Upper lobe of left lung (tissue), 6 donors: ENCODE data around the gene CACNA1D. TPM values are rescaled to one million over a fixed set of nuclear protein-coding genes. Genes with fewer than 3 reads are reported as not detected.

ENCODE experiments used
- ATAC-seq, 2 donors: fragments of 200-7000 bp; cut with Tn5 transposase; one replicate each; pipeline ENCODE4 v1.9.1; 2022; ENCODE audit warnings: mild to moderate bottlenecking in 2 of 2, moderate library complexity in 2 of 2; ENCODE audit not compliant: low FRiP score in 2 of 2
- DNase-seq, 2 donors: peaks; one replicate each; pipeline ENCODE4 v3.0.0-alpha.2; 2019 to 2020
- H3K27ac ChIP-seq, 4 donors: fragments of 200-600 bp; sonication (generic); one replicate each; pipeline ENCODE4 v1.5.1; 2016 to 2019
- H3K27me3 ChIP-seq, 4 donors: fragments of 200-600 bp; sonication (generic); one replicate each; pipeline ENCODE4 v1.5.1; 2017 to 2019
- H3K36me3 ChIP-seq, 4 donors: fragments of 200-600 bp; sonication (generic); one replicate each; pipeline ENCODE4 v1.5.1; 2016 to 2019
- H3K4me1 ChIP-seq, 4 donors: fragments of 200-600 bp; sonication (generic); one replicate each; pipeline ENCODE4 v1.5.1; 2018 to 2019
- H3K4me3 ChIP-seq, 4 donors: fragments of 200-600 bp; sonication (generic); one replicate each; pipeline ENCODE4 v1.5.1; 2017 to 2019; ENCODE audit warnings: mild to moderate bottlenecking in 2 of 4, moderate library complexity in 1 of 4
- H3K9me3 ChIP-seq, 4 donors: fragments of 200-600 bp; sonication (generic); one replicate each; pipeline ENCODE4 v1.5.1; 2018 to 2019
- CTCF ChIP-seq, 6 experiments: fragments of 450-650 bp in 4 of 6; fragments of 200-600 bp in 2 of 6; sonication (generic) in 2 of 6; IDR thresholded peaks; one replicate each; pipeline ENCODE4 v1.5.1; 2016 to 2019; ENCODE audit warnings: antibody characterized with exemption in 6 of 6
- EP300 ChIP-seq, 4 donors: sonication (generic); formaldehyde crosslinking; IDR thresholded peaks; one replicate each; pipeline ENCODE4 v1.5.1; 2017; ENCODE audit warnings: antibody characterized with exemption in 4 of 4, control low read depth in 2 of 4
- POLR2A ChIP-seq, 4 donors: fragments of 450-650 bp; IDR thresholded peaks; one replicate each; pipeline ENCODE4 v1.5.1; 2016 to 2017; ENCODE audit warnings: antibody characterized with exemption in 4 of 4, mild to moderate bottlenecking in 2 of 4
- POLR2AphosphoS5 ChIP-seq, 2 donors: sonication (generic); formaldehyde crosslinking; IDR thresholded peaks; one replicate each; pipeline ENCODE4 v1.5.1; 2017; ENCODE audit warnings: antibody characterized with exemption in 2 of 2
- WGBS, 2 donors: methylation state at CpG; one replicate each; pipeline ENCODE4 v1.1.5; 2017 to 2018; 5-methylcytosine and 5-hydroxymethylcytosine counted together
- total RNA-seq, 6 donors: library from RNA; depleted of rRNA in 4 of 6; stranded (reverse); fragments of >200 nt in 4 of 6; gene quantifications; one replicate each; pipeline versions ENCODE4 v1.1.0 to v1.2.1, GENCODE V29; 2016 to 2021
- donor health status: DM: no; HTN: no; CAD: no; lungs with moderate emphysema.
- donor health status: DM: no; HTN: yes; CAD: no; lungs with severe emphysema.

CACNA1D gene
- total RNA-seq, 6 donors from 2014 or later, result 17.2 to 221 (median 30.2) TPM

GRCh38 chr3:53768478-53769459, 274.4 kb downstream of the CACNA1D start:
- no peak for ATAC-seq
- no peaks in the 10 kb centered on the region for H3K27me3 ChIP-seq
- DNase-seq, result no peak
- no peaks in the 10 kb centered on the region for H3K9me3 ChIP-seq
- WGBS, 2 donors, result 61 to 64% methylated on average over 11 to 12 of the region's 12 CpGs
- no peaks in the 10 kb centered on the region for H3K36me3 ChIP-seq
- no peak overlapping the region for H3K4me3 ChIP-seq
- TF ChIP-seq CTCF (IDR thresholded peaks at IDR 0.05) (no peak), EP300 (IDR thresholded peaks at IDR 0.05) (no peak), POLR2A (IDR thresholded peaks at IDR 0.05) (no peak), POLR2AphosphoS5 (IDR thresholded peaks at IDR 0.05) (no peak)
- no peak overlapping the region for H3K27ac ChIP-seq
- H3K4me1 ChIP-seq, result peaks cover 1 to 13% (median 9%) of the 10 kb centered on the region in 4 donors

DNA sequence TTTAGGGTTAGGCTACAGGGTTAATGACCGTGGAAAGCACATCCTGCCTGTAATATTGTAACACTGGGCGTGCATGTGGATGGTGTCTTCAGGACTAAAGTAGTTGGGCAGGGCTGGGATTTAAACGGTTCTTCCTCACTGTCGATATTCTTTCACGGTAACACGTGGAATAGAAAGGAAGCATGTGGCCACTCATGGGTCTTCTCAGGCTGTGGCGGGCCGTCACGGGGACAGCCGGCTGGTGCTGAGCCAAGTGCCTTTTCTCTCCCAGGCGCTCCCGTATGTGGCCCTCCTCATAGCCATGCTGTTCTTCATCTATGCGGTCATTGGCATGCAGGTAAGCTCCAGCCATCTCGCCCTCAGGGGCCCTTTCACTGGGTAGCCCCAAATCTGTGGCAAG, 278.2 kb downstream of the CACNA1D start:
- H3K27ac ChIP-seq, result peak overlapping the region in 1 of 4 donors; percentile 53
- H3K27me3 ChIP-seq, result no peaks in the 10 kb centered on the region
- no peak overlapping the region for H3K4me3 ChIP-seq
- ATAC-seq (no peak), DNase-seq (no peak)
- TF ChIP-seq CTCF (IDR thresholded peaks at IDR 0.05) (no peak), POLR2A (IDR thresholded peaks at IDR 0.05) (no peak), EP300 (IDR thresholded peaks at IDR 0.05) (no peak), POLR2AphosphoS5 (IDR thresholded peaks at IDR 0.05) (no peak)
- peaks cover 5 to 30% (median 19%) of the 10 kb centered on the region in 4 donors for H3K4me1 ChIP-seq
- no peaks in the 10 kb centered on the region for H3K36me3 ChIP-seq
- no peaks in the 10 kb centered on the region for H3K9me3 ChIP-seq
- WGBS, 2 donors, result 68 to 87% methylated on average over 8 to 14 of the region's 14 CpGs

DNA sequence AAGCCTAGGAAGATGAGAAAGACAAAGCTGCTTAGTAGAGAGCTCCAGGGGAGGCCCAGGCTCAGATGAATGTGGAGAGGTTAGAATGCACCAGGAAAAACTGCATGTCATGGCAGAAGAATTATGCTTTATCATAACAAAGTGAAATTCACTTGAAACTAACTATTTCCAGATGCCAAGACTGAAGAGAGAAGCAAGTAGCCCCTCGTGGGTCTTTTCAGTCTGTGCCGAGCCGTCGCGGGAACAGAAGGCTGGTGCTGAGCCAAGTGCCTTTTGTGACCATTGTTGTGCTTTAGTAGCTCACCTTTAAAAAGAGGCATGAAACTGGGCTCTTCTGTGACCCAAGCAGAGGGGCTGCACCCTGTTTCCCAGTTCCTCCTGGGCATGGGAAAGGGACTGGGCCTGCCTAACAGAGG, 278.6 kb downstream of the CACNA1D start:
- H3K27me3 ChIP-seq, result no peaks in the 10 kb centered on the region
- WGBS, 2 donors, result 39 to 57% methylated on average over 5 of the region's 5 CpGs
- no peak overlapping the region for H3K4me3 ChIP-seq
- TF ChIP-seq EP300 (IDR thresholded peaks at IDR 0.05) (no peak), POLR2AphosphoS5 (IDR thresholded peaks at IDR 0.05) (no peak), POLR2A (IDR thresholded peaks at IDR 0.05) (no peak), CTCF (IDR thresholded peaks at IDR 0.05) (no peak)
- H3K36me3 ChIP-seq, result no peaks in the 10 kb centered on the region
- no peak for DNase-seq
- H3K9me3 ChIP-seq, result no peaks in the 10 kb centered on the region
- peak overlapping the region in 3 of 4 donors; percentile 35 to 53 (median 37) for H3K27ac ChIP-seq
- peak in 1 of 2 donors; percentile 7 for ATAC-seq
- peaks cover 5 to 30% (median 19%) of the 10 kb centered on the region in 4 donors for H3K4me1 ChIP-seq

GRCh38 chr3:53773611-53774368, 279.4 kb downstream of the CACNA1D start:
- Histone ChIP-seq H3K36me3 (no peaks in the 10 kb centered on the region), H3K27ac (peak overlapping the region in 2 of 4 donors; percentile 37 to 53), H3K4me3 (no peak overlapping the region), H3K27me3 (no peaks in the 10 kb centered on the region), H3K9me3 (no peaks in the 10 kb centered on the region), H3K4me1 (peaks cover 5 to 30% (median 19%) of the 10 kb centered on the region in 4 donors)
- 56 to 57% methylated on average over 10 of the region's 10 CpGs for WGBS, 2 donors
- DNase-seq (peak in 1 of 2 donors; percentile 68), ATAC-seq (peak; percentile 10 to 58)
- TF ChIP-seq POLR2A (IDR thresholded peaks at IDR 0.05) (no peak), CTCF (IDR thresholded peaks at IDR 0.05) (no peak), POLR2AphosphoS5 (IDR thresholded peaks at IDR 0.05) (no peak), EP300 (IDR thresholded peaks at IDR 0.05) (no peak)
